Right atrium auricular region (tissue), 2 donors: ENCODE results near the gene TTC39A. TPM values are rescaled to one million over a fixed set of nuclear protein-coding genes. Genes with fewer than 3 reads are reported as not detected.

Experiments
- DNase-seq: peaks from one replicate; pipeline ENCODE4 v3.0.0-alpha.2; 2019; ENCODE audit warnings: low spot score
- H3K27ac ChIP-seq, 2 donors: fragments of 200-600 bp; sonication (generic); 1 replicate in 1 of 2; 2 replicates in 1 of 2; pipeline ENCODE4 v1.5.1; 2016 to 2019
- H3K27me3 ChIP-seq, 2 donors: fragments of 200-600 bp; sonication (generic); one replicate each; pipeline versions ENCODE4 v1.5.1 to v1.6.0; 2017 to 2019
- H3K36me3 ChIP-seq: fragments of 200-600 bp; sonication (generic); one replicate; pipeline ENCODE4 v1.5.1; 2016
- H3K4me1 ChIP-seq, 2 donors: fragments of 200-600 bp; sonication (generic); one replicate each; pipeline versions ENCODE4 v1.5.1 to v1.6.0; 2017 to 2019
- H3K4me3 ChIP-seq, 2 donors: fragments of 200-600 bp; sonication (generic); 1 replicate in 1 of 2; 2 replicates in 1 of 2; pipeline ENCODE4 v1.5.1; 2017 to 2019; ENCODE audit warnings: mild to moderate bottlenecking in 1 of 2, moderate library complexity in 1 of 2
- H3K9me3 ChIP-seq, 2 donors: fragments of 200-600 bp; sonication (generic); one replicate each; pipeline ENCODE4 v1.5.1; 2019
- CTCF ChIP-seq, 2 donors: fragments of 200-600 bp; sonication (generic); IDR thresholded peaks; one replicate each; pipeline ENCODE4 v1.5.1; 2019; ENCODE audit warnings: antibody characterized with exemption in 2 of 2
- total RNA-seq, 2 donors: library from RNA; depleted of rRNA; stranded (reverse); fragments of >200 nt; gene quantifications; one replicate each; pipeline ENCODE4 v1.1.0, GENCODE V29; 2016

The TTC39A gene
- total RNA-seq, 2 donors from 2014 or later, result 14.9 to 33.7 TPM

GRCh38 chr1:51365774-51366173 lies 35.4 kb upstream of the TTC39A start:
- no peak for DNase-seq
- H3K36me3 ChIP-seq, result peaks cover 37% of the 10 kb centered on the region
- TF ChIP-seq CTCF (IDR thresholded peaks at IDR 0.05), result no peak
- no peak overlapping the region for H3K4me3 ChIP-seq
- H3K27ac ChIP-seq, result no peak overlapping the region
- no peaks in the 10 kb centered on the region for H3K4me1 ChIP-seq
- H3K9me3 ChIP-seq, result no peaks in the 10 kb centered on the region
- H3K27me3 ChIP-seq, result no peaks in the 10 kb centered on the region

- no peak overlapping the region for H3K27ac ChIP-seq
- H3K27me3 ChIP-seq, result no peaks in the 10 kb centered on the region
- no peaks in the 10 kb centered on the region for H3K4me1 ChIP-seq
- peaks cover 55% of the 10 kb centered on the region for H3K36me3 ChIP-seq
- H3K4me3 ChIP-seq, result no peak overlapping the region
- no peak for DNase-seq
- no peak for TF ChIP-seq CTCF (IDR thresholded peaks at IDR 0.05)
- no peaks in the 10 kb centered on the region for H3K9me3 ChIP-seq
These were observed 29.5 kb upstream of the TTC39A start for GRCh38 chr1:51359879-51360278.

- H3K4me1 ChIP-seq, result no peaks in the 10 kb centered on the region
- H3K4me3 ChIP-seq, result no peak overlapping the region
- peaks cover 38% of the 10 kb centered on the region for H3K36me3 ChIP-seq
- no peaks in the 10 kb centered on the region for H3K9me3 ChIP-seq
- no peak for DNase-seq
- H3K27me3 ChIP-seq, result no peaks in the 10 kb centered on the region
- no peak for TF ChIP-seq CTCF (IDR thresholded peaks at IDR 0.05)
- no peak overlapping the region for H3K27ac ChIP-seq
These were observed 25.0 kb upstream of the TTC39A start for GRCh38 chr1:51355382-51355781.

GRCh38 chr1:51354416-51354815 lies 24.1 kb upstream of the TTC39A start:
- H3K27ac ChIP-seq, result no peak overlapping the region
- no peak for DNase-seq
- no peaks in the 10 kb centered on the region for H3K9me3 ChIP-seq
- H3K27me3 ChIP-seq, result no peaks in the 10 kb centered on the region
- H3K4me1 ChIP-seq, result no peaks in the 10 kb centered on the region
- TF ChIP-seq CTCF (IDR thresholded peaks at IDR 0.05), result no peak
- H3K4me3 ChIP-seq, result no peak overlapping the region
- H3K36me3 ChIP-seq, result peaks cover 38% of the 10 kb centered on the region

GRCh38 chr1:51351907-51352306 lies 21.5 kb upstream of the TTC39A start:
- H3K4me1 ChIP-seq, result no peaks in the 10 kb centered on the region
- no peak overlapping the region for H3K27ac ChIP-seq
- TF ChIP-seq CTCF (IDR thresholded peaks at IDR 0.05), result no peak
- H3K27me3 ChIP-seq, result no peaks in the 10 kb centered on the region
- no peak overlapping the region for H3K4me3 ChIP-seq
- H3K9me3 ChIP-seq, result no peaks in the 10 kb centered on the region
- H3K36me3 ChIP-seq, result peaks cover 29% of the 10 kb centered on the region
- DNase-seq, result no peak

DNA sequence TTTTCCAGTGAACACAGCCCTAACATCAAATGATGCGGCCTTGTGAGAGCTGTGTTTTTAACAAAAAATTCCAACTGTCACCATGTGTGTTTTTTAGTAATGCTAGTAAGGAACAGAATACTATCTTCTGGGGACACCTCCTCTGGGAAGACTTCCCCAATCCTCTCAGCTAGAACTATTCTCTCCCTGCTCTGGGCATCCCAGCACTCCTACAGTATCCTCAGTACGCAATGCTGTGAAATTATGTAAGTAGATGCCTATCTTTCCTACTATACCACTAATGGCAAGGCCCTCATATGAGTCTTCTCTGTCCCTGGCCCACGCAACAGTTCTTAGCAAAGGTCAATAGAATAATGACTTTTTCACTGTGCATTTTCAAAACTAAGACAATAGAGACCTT lies 19.5 kb upstream of the TTC39A start:
- TF ChIP-seq CTCF (IDR thresholded peaks at IDR 0.05), result no peak

More for the DNA sequence above, 19.5 kb upstream of the TTC39A start:
- Histone ChIP-seq H3K4me1 (peaks cover 0 to 6% of the 10 kb centered on the region in 2 donors), H3K27me3 (peaks cover 0 to 1% of the 10 kb centered on the region in 2 donors), H3K27ac (no peak overlapping the region), H3K36me3 (peaks cover 12% of the 10 kb centered on the region), H3K9me3 (no peaks in the 10 kb centered on the region), H3K4me3 (no peak overlapping the region)
- DNase-seq, result no peak
